SU-DHL-6 (cell line): Measurements from ENCODE around the gene CEP63.

Source experiments
- H2AFZ ChIP-seq: fragments of 200-600 bp; sonication (generic); 2 replicates; pipeline ENCODE4 v1.6.1; 2014; ENCODE audit warnings: low read depth, mild to moderate bottlenecking, moderate library complexity, mixed read lengths, antibody characterized with exemption, low read length; ENCODE audit not compliant: severe bottlenecking
- H3F3A ChIP-seq: fragments of 200-600 bp; shearing (Covaris generic); 2 replicates; pipeline ENCODE4 v1.6.0; 2016; ENCODE audit warnings: antibody characterized with exemption, mild to moderate bottlenecking; ENCODE audit not compliant: insufficient read depth
- H3K27ac ChIP-seq: fragments of 200-600 bp; sonication (generic); 2 replicates; pipeline ENCODE4 v1.5.1; 2016; ENCODE audit warnings: low read depth, mild to moderate bottlenecking, low read length, moderate library complexity, mixed read lengths
- H3K27me3 ChIP-seq: fragments of 200-600 bp; sonication (generic), shearing (Covaris generic); 2 replicates; pipeline ENCODE4 v1.6.0; 2014; ENCODE audit warnings: mild to moderate bottlenecking, low read length
- H3K36me3 ChIP-seq: fragments of 200-600 bp; sonication (generic); 2 replicates; pipeline ENCODE4 v1.6.1; 2014; ENCODE audit warnings: mild to moderate bottlenecking, low read length, mixed read lengths
- H3K4me2 ChIP-seq: fragments of 300-600, 200-600 bp; shearing (Covaris generic), sonication (generic); 2 replicates; pipeline ENCODE4 v1.6.0; 2014; ENCODE audit warnings: low read length, low read depth, mild to moderate bottlenecking; ENCODE audit not compliant: poor library complexity, severe bottlenecking
- H3K4me3 ChIP-seq: fragments of 200-600 bp; sonication (generic); 2 replicates; pipeline ENCODE4 v1.5.1; 2014; ENCODE audit warnings: antibody characterized with exemption, low read length, mild to moderate bottlenecking, mixed read lengths; ENCODE audit not compliant: insufficient read depth, poor library complexity, severe bottlenecking
- H3K79me2 ChIP-seq: fragments of 200-600 bp; sonication (generic); 2 replicates; pipeline ENCODE4 v1.6.1; 2014; ENCODE audit warnings: mild to moderate bottlenecking, low read length, moderate library complexity; ENCODE audit not compliant: insufficient read depth
- H3K9ac ChIP-seq: fragments of 200-600 bp; sonication (generic); 2 replicates; pipeline ENCODE4 v1.7.0; 2014; ENCODE audit warnings: mild to moderate bottlenecking, low read length
- H3K9me2 ChIP-seq: fragments of 200-600 bp; sonication (generic); replicated peaks from 2 replicates; pipeline ENCODE4 v1.6.1; 2014; ENCODE audit warnings: low read length; ENCODE audit not compliant: insufficient read depth
- H3K9me3 ChIP-seq: fragments of 200-600 bp; sonication (generic); 2 replicates; pipeline ENCODE4 v1.6.1; 2014; ENCODE audit warnings: low read length, mixed read lengths; ENCODE audit not compliant: insufficient read depth
- H4K20me1 ChIP-seq: fragments of 200-600 bp; sonication (generic); 2 replicates; pipeline ENCODE4 v1.6.1; 2014; ENCODE audit warnings: low read depth, mild to moderate bottlenecking, antibody characterized with exemption, low read length, moderate library complexity, mixed read lengths
- EZH2phosphoT487 ChIP-seq: fragments of 200-600 bp; sonication (generic), shearing (Covaris generic); conservative IDR thresholded peaks from 2 replicates; pipeline ENCODE4 v1.6.1; 2018; ENCODE audit warnings: mild to moderate bottlenecking, antibody characterized with exemption, low read length, moderate library complexity, mixed read lengths
- TF ChIP-seq, protein P1 (sequence below): fragments of 200-600 bp; sonication (generic); IDR thresholded peaks from one replicate; pipeline ENCODE4 v1.5.1; 2017; ENCODE audit warnings: antibody characterized with exemption, mild to moderate bottlenecking, low read length, moderate library complexity; ENCODE audit not compliant: insufficient read depth, poor library complexity, severe bottlenecking

CEP63 gene

DNA sequence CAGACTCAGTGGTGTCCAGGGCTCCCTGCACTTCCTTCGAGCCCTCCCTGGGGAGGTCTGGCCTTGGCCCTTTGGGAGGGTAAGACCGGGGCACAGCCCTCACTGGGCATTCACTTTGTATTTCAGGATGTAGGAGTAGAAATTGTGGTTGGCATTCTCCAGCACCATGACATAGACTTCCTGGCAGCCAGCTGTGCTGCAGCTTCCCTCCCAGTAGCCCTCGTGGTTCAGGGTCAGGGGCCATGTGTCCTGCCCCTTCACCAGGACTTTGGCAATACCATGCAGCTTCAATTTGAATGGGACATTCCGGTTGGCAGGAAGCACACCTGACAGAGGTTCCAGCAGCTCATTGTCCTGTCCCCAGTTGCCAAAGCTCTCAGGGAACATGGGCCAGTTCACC lies 117.6 kb downstream of the CEP63 start:
- Histone ChIP-seq H3F3A (no peaks in the 10 kb centered on the region), H3K27ac (no peak overlapping the region), H3K27me3 (no peaks in the 10 kb centered on the region), H3K36me3 (no peaks in the 10 kb centered on the region), H3K4me3 (no peak overlapping the region), H3K9ac (no peak overlapping the region), H2AFZ (no peak overlapping the region), H3K9me2 (no peaks in the 10 kb centered on the region), H3K9me3 (no peaks in the 10 kb centered on the region), H4K20me1 (no peaks in the 10 kb centered on the region), H3K79me2 (no peaks in the 10 kb centered on the region), H3K4me2 (no peak overlapping the region)
- TF ChIP-seq EZH2phosphoT487 = no peak

DNA sequence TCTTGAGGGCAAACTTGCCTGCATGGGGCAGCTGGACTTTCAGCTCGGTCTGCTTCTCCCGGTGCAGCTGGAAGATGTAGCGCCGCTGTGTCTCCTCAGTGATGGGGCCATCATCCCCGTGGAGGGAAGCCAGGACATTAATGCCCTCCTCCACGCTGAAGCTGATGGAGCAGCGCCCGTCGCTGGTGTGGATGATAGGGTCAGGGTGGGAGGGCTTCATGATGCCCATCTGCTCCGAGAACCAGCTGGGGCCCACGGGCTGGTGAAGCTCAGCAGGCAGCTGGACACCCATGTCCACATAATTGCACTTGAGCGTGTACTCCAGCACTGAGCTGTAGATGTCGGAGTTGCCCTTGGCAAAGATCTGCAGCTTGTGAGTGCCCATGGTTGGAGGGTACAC lies 118.1 kb downstream of the CEP63 start:
- no peak overlapping the region for H3K4me3 ChIP-seq
- no peaks in the 10 kb centered on the region for H3K79me2 ChIP-seq
- no peak overlapping the region for H3K4me2 ChIP-seq
- no peak overlapping the region for H3K9ac ChIP-seq
- no peak overlapping the region for H3K27ac ChIP-seq
- no peaks in the 10 kb centered on the region for H3K9me3 ChIP-seq
- H2AFZ ChIP-seq = no peak overlapping the region
- no peaks in the 10 kb centered on the region for H3F3A ChIP-seq
- H3K27me3 ChIP-seq = no peaks in the 10 kb centered on the region
- no peaks in the 10 kb centered on the region for H4K20me1 ChIP-seq
- no peaks in the 10 kb centered on the region for H3K9me2 ChIP-seq
- H3K36me3 ChIP-seq = no peaks in the 10 kb centered on the region
- no peak for TF ChIP-seq EZH2phosphoT487
- TF ChIP-seq, protein P1, sequence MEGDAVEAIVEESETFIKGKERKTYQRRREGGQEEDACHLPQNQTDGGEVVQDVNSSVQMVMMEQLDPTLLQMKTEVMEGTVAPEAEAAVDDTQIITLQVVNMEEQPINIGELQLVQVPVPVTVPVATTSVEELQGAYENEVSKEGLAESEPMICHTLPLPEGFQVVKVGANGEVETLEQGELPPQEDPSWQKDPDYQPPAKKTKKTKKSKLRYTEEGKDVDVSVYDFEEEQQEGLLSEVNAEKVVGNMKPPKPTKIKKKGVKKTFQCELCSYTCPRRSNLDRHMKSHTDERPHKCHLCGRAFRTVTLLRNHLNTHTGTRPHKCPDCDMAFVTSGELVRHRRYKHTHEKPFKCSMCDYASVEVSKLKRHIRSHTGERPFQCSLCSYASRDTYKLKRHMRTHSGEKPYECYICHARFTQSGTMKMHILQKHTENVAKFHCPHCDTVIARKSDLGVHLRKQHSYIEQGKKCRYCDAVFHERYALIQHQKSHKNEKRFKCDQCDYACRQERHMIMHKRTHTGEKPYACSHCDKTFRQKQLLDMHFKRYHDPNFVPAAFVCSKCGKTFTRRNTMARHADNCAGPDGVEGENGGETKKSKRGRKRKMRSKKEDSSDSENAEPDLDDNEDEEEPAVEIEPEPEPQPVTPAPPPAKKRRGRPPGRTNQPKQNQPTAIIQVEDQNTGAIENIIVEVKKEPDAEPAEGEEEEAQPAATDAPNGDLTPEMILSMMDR = no peak

DNA sequence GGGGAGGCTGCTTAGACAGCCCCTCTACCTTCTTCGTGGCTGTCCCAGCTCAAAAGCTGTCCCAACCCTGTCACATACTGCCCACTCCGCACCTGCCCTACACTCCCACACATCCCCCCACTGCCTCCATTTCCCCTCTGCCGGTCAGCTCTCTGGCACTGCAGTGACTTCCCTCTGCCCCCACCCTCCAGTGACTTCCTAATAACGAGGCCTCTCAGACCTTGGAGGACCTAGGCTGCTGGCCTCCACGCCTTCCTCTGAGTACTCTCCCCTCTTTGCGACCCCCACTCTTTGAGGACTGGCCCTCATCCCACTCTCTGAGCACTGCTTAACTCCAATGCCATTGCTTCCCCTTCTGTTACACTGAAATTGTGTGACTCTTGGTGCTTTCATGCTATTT lies 119.7 kb downstream of the CEP63 start:
- no peaks in the 10 kb centered on the region for H4K20me1 ChIP-seq
- no peak overlapping the region for H3K4me2 ChIP-seq
- no peaks in the 10 kb centered on the region for H3K36me3 ChIP-seq
- no peak overlapping the region for H3K4me3 ChIP-seq
- H3K27me3 ChIP-seq = no peaks in the 10 kb centered on the region
- no peaks in the 10 kb centered on the region for H3K79me2 ChIP-seq
- H3K9ac ChIP-seq = no peak overlapping the region
- H3K9me2 ChIP-seq = no peaks in the 10 kb centered on the region
- H3K27ac ChIP-seq = no peak overlapping the region
- H2AFZ ChIP-seq = no peak overlapping the region
- H3K9me3 ChIP-seq = no peaks in the 10 kb centered on the region
- no peaks in the 10 kb centered on the region for H3F3A ChIP-seq
- TF ChIP-seq, protein P1 = no peak

DNA sequence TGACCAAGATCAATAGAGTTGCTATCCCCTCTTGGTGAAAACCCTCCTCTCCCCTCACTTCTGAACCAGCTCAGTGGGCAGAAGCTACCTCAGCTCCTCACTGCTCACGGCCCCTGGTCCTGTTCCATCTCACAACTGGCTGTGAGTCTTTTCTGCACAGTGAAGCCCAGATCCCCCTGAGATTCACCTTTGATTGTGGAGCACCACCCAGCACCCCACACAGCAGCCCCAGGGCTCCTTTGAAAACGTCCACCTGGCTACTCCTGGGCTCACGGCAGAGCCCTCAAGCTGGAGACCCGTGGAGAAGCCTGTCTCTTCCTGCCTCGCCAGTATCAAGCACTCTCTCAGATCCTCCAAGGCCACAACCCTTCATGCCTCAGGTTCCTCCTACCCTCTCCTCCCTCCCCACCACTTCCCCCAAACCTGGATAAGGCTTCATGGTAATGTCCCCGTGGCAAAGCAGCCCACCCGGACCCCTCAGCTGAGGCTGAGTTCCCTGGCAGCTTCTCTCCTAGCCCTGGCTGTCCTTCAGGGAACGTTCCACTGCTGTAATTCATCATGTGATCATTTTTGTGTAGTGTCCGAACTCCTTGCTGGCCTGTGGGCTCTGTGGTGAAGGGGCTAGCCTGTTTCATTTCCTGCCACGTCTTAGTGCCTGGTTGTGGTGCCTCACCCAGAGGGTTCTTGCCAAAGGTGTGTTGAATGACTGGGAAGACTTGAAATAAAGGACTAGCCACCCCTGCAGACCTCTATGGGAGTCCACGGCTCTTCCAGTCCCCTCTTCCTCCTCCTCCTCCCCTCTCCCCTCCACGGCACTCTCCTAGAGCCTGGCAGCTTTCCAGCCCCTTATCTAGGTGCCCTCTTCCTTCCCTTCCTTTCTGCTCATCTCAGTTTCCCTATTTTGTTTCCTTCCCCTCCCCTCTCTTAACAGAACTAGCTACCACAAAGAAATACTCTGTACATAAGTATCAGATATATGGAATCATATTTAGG lies 120.5 kb downstream of the CEP63 start:
- Histone ChIP-seq H3K4me3 (no peak overlapping the region), H3K36me3 (no peaks in the 10 kb centered on the region), H3K4me2 (no peak overlapping the region)

More for the DNA sequence above, 120.5 kb downstream of the CEP63 start:
- Histone ChIP-seq H3F3A (no peaks in the 10 kb centered on the region), H3K27ac (no peak overlapping the region), H4K20me1 (no peaks in the 10 kb centered on the region), H3K9me3 (no peaks in the 10 kb centered on the region), H3K27me3 (no peaks in the 10 kb centered on the region), H3K79me2 (no peaks in the 10 kb centered on the region), H3K9ac (no peak overlapping the region), H3K9me2 (no peaks in the 10 kb centered on the region), H2AFZ (no peak overlapping the region)
- TF ChIP-seq, protein P1 = no peak
- TF ChIP-seq EZH2phosphoT487 = no peak
